Measurements from ENCODE around the gene ZBTB40.

ZBTB40 gene

GRCh38 chr1:22413799-22414198 is 37.9 kb upstream of the ZBTB40 start:
- Histone ChIP-seq H3K4me1 (peaks cover 6% of the 10 kb centered on the region), H4K20me1 (no peaks in the 10 kb centered on the region), H3K9me3 (no peaks in the 10 kb centered on the region), H3K27ac (no peak overlapping the region), H3K4me3 (no peak overlapping the region), H3K36me3 (no peaks in the 10 kb centered on the region), H3K27me3 (no peaks in the 10 kb centered on the region), H3K9ac (no peak overlapping the region), H3K4me2 (no peak overlapping the region)
- TF ChIP-seq Cebpa-rat (IDR thresholded peaks at IDR 0.05), result no peak

GRCh38 chr1:22414244-22414751 is 37.4 kb upstream of the ZBTB40 start:
- Histone ChIP-seq H3K27me3 (no peaks in the 10 kb centered on the region), H3K4me2 (no peak overlapping the region), H3K4me3 (no peak overlapping the region), H3K36me3 (no peaks in the 10 kb centered on the region), H3K9ac (no peak overlapping the region), H3K27ac (no peak overlapping the region), H4K20me1 (no peaks in the 10 kb centered on the region), H3K9me3 (no peaks in the 10 kb centered on the region), H3K4me1 (peaks cover 11% of the 10 kb centered on the region)
- no peak for TF ChIP-seq Cebpa-rat (IDR thresholded peaks at IDR 0.05)

- Histone ChIP-seq H3K36me3 (no peaks in the 10 kb centered on the region), H3K27ac (no peak overlapping the region), H3K4me3 (no peak overlapping the region), H3K4me2 (no peak overlapping the region), H4K20me1 (no peaks in the 10 kb centered on the region), H3K9ac (no peak overlapping the region), H3K27me3 (no peaks in the 10 kb centered on the region), H3K4me1 (peaks cover 22% of the 10 kb centered on the region), H3K9me3 (no peaks in the 10 kb centered on the region)
- TF ChIP-seq Cebpa-rat (IDR thresholded peaks at IDR 0.05), result no peak
Measured at GRCh38 chr1:22415489-22415888, 36.2 kb upstream of the ZBTB40 start.

GRCh38 chr1:22416555-22417454 is 34.8 kb upstream of the ZBTB40 start:
- Histone ChIP-seq H3K4me2 (no peak overlapping the region), H3K9ac (no peak overlapping the region), H3K4me3 (no peak overlapping the region), H3K4me1 (peaks cover 22% of the 10 kb centered on the region), H3K27ac (no peak overlapping the region), H3K27me3 (no peaks in the 10 kb centered on the region), H4K20me1 (no peaks in the 10 kb centered on the region), H3K9me3 (no peaks in the 10 kb centered on the region), H3K36me3 (no peaks in the 10 kb centered on the region)
- TF ChIP-seq Cebpa-rat (IDR thresholded peaks at IDR 0.05), result no peak

GRCh38 chr1:22417466-22417865 is 34.2 kb upstream of the ZBTB40 start:
- no peak for TF ChIP-seq Cebpa-rat (IDR thresholded peaks at IDR 0.05)
- Histone ChIP-seq H3K9ac (no peak overlapping the region), H3K36me3 (no peaks in the 10 kb centered on the region), H3K4me1 (peaks cover 22% of the 10 kb centered on the region), H3K4me2 (no peak overlapping the region), H3K27me3 (no peaks in the 10 kb centered on the region), H3K9me3 (no peaks in the 10 kb centered on the region), H3K27ac (no peak overlapping the region), H4K20me1 (no peaks in the 10 kb centered on the region), H3K4me3 (no peak overlapping the region)

- no peaks in the 10 kb centered on the region for H3K27me3 ChIP-seq
- H3K9me3 ChIP-seq, result no peaks in the 10 kb centered on the region
- H3K4me2 ChIP-seq, result peak overlapping the region; percentile 63
- no peak for TF ChIP-seq Cebpa-rat (IDR thresholded peaks at IDR 0.05)
- H3K27ac ChIP-seq, result no peak overlapping the region
- no peak overlapping the region for H3K4me3 ChIP-seq
- no peaks in the 10 kb centered on the region for H4K20me1 ChIP-seq
- peaks cover 22% of the 10 kb centered on the region for H3K4me1 ChIP-seq
- H3K36me3 ChIP-seq, result no peaks in the 10 kb centered on the region
- no peak overlapping the region for H3K9ac ChIP-seq
Measured at GRCh38 chr1:22418312-22418711, 33.3 kb upstream of the ZBTB40 start.

GRCh38 chr1:22418933-22419382 is 32.7 kb upstream of the ZBTB40 start:
- H3K4me3 ChIP-seq, result no peak overlapping the region
- H3K4me2 ChIP-seq, result peak overlapping the region; percentile 63
- TF ChIP-seq Cebpa-rat (IDR thresholded peaks at IDR 0.05), result no peak

GRCh38 chr1:22420455-22421053 is 31.1 kb upstream of the ZBTB40 start:
- no peaks in the 10 kb centered on the region for H4K20me1 ChIP-seq
- H3K4me3 ChIP-seq, result no peak overlapping the region
- no peak for TF ChIP-seq Cebpa-rat (IDR thresholded peaks at IDR 0.05)
- H3K27ac ChIP-seq, result no peak overlapping the region
- H3K4me1 ChIP-seq, result peaks cover 22% of the 10 kb centered on the region
- H3K27me3 ChIP-seq, result no peaks in the 10 kb centered on the region
- H3K36me3 ChIP-seq, result no peaks in the 10 kb centered on the region
- H3K9ac ChIP-seq, result no peak overlapping the region
- H3K9me3 ChIP-seq, result no peaks in the 10 kb centered on the region
- peak overlapping the region; percentile 63 for H3K4me2 ChIP-seq

More at GRCh38 chr1:22418933-22419382, 32.7 kb upstream of the ZBTB40 start:
- Histone ChIP-seq H3K27me3 (no peaks in the 10 kb centered on the region), H3K9ac (peak overlapping the region; percentile 41; the same call in 1 of the 2 replicates), H3K27ac (no peak overlapping the region), H3K36me3 (no peaks in the 10 kb centered on the region), H4K20me1 (no peaks in the 10 kb centered on the region), H3K9me3 (no peaks in the 10 kb centered on the region), H3K4me1 (peaks cover 22% of the 10 kb centered on the region)

GRCh38 chr1:22426781-22427180 is 24.9 kb upstream of the ZBTB40 start:
- Histone ChIP-seq H3K4me3 (no peak overlapping the region), H3K27ac (no peak overlapping the region), H4K20me1 (no peaks in the 10 kb centered on the region), H3K36me3 (no peaks in the 10 kb centered on the region), H3K27me3 (no peaks in the 10 kb centered on the region), H3K4me2 (no peak overlapping the region), H3K4me1 (no peaks in the 10 kb centered on the region), H3K9me3 (no peaks in the 10 kb centered on the region), H3K9ac (no peak overlapping the region)
- TF ChIP-seq Cebpa-rat (IDR thresholded peaks at IDR 0.05), result no peak

- no peaks in the 10 kb centered on the region for H3K36me3 ChIP-seq
- no peak overlapping the region for H3K9ac ChIP-seq
- H3K4me1 ChIP-seq, result no peaks in the 10 kb centered on the region
- no peak for TF ChIP-seq Cebpa-rat (IDR thresholded peaks at IDR 0.05)
- H3K4me3 ChIP-seq, result no peak overlapping the region
- H3K9me3 ChIP-seq, result no peaks in the 10 kb centered on the region
- H4K20me1 ChIP-seq, result no peaks in the 10 kb centered on the region
- no peak overlapping the region for H3K4me2 ChIP-seq
- no peaks in the 10 kb centered on the region for H3K27me3 ChIP-seq
- no peak overlapping the region for H3K27ac ChIP-seq
Measured at GRCh38 chr1:22428672-22429071, 23.0 kb upstream of the ZBTB40 start.
